Measurements from ENCODE around the gene NDUFV1.
"Not testable (repeated sequence)": the region's sequence is repeated elsewhere in the genome, so short reads cannot be mapped to it uniquely, and the experiment has no call there.

NDUFV1 gene

GRCh38 chr11:67617243-67617953 is 10.7 kb downstream of the NDUFV1 start:
- no peak for DNase-seq (ENCODE audit: low read depth)
- TF ChIP-seq CTCF (conservative IDR thresholded peaks at IDR 0.05; ENCODE audit: low read depth, low read length) = no peak
- H3K4me3 ChIP-seq (ENCODE audit: low read depth, low read length) = no peak overlapping the region

GRCh38 chr11:67618901-67619659 is 12.3 kb downstream of the NDUFV1 start:
- H3K4me3 ChIP-seq (ENCODE audit: low read depth, low read length); DNase-seq (ENCODE audit: low read depth): not testable (repeated sequence)

GRCh38 chr11:67619683-67620618 is 13.2 kb downstream of the NDUFV1 start:
- not testable (repeated sequence) for DNase-seq (ENCODE audit: low read depth); H3K4me3 ChIP-seq (ENCODE audit: low read depth, low read length)

DNA sequence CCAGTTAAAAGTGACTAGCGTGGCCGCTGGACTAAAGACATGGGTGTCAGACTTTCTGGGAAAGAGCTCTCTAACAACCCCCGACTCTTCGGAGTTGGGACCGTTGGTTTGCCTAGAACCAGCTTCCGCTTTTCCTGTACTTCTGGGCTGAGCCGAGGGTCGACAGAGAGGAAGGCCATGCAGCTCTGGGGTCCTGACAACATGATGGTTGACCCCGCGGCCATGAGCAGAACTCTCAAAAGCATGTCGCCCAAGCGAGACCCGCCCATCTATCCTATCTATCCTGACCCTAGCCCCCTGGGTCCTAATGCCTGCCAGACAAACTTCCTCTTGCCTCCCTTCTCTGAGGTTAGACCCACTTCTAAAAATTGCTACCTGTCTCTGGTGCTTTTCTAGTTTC is 13.9 kb downstream of the NDUFV1 start:
- not testable (repeated sequence) for DNase-seq (ENCODE audit: low read depth); H3K4me3 ChIP-seq (ENCODE audit: low read depth, low read length)

GRCh38 chr11:67621928-67622327 is 15.2 kb downstream of the NDUFV1 start:
- not testable (repeated sequence) for H3K4me3 ChIP-seq (ENCODE audit: low read depth, low read length); DNase-seq (ENCODE audit: low read depth)

- not testable (repeated sequence) for DNase-seq (ENCODE audit: low read depth); H3K4me3 ChIP-seq (ENCODE audit: low read depth, low read length)
Measured at GRCh38 chr11:67622905-67623304, 16.2 kb downstream of the NDUFV1 start.

- not testable (repeated sequence) for DNase-seq (ENCODE audit: low read depth); H3K4me3 ChIP-seq (ENCODE audit: low read depth, low read length)
Measured at GRCh38 chr11:67623795-67624194, 17.1 kb downstream of the NDUFV1 start.

DNA sequence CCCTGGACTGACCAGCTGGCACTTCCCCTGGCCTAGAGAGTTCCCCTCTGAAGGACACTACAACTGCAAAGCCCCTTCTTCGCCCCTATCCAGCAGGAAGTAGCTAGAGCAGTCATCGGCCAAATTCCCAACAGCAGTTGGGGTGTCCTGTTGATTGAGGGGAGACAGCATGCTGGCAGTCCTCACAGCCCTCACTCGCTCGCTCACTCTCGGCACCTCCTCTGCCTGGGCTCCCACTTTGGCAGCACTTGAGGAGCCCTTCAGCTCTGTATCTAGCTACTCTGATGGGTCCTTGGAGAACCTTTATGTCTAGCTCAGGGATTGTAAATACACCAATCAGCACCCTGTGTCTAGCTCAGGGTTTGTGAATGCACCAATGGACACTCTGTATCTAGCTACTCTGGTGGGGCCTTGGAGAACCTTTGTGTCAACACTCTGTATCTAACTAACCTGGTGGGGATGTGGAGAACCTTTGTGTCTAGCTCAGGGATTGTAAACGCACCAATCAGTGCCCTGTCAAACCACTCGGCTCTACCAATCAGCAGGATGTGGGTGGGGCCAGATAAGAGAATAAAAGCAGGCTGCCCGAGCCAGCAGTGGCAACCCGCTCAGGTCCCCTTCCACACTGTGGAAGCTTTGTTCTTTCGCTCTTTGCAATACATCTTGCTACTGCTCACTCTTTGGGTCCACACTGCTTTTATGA is 19.5 kb downstream of the NDUFV1 start:
- not testable (repeated sequence) for DNase-seq (ENCODE audit: low read depth); H3K4me3 ChIP-seq (ENCODE audit: low read depth, low read length)

DNA sequence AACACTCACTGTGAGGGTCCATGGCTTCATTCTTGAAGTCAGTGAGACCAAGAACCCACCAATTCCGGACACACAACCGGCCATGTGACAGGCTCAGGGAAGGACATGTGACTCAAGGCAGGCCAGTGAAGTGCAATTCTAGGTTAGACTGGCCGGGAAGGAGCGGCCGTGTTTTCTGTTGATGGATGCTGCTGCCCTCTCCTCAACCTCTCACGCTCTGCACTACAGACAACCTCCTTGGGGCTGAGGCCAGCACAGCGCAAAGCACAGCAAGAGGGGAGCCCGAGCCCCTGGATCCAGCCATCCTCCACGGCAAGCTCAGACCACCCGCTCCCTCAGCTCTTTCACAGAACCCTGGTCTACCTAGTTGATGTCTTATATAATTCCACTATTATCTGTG is 20.2 kb downstream of the NDUFV1 start:
- TF ChIP-seq CTCF (conservative IDR thresholded peaks at IDR 0.05; ENCODE audit: low read depth, low read length) = no peak
- no peak overlapping the region for H3K4me3 ChIP-seq (ENCODE audit: low read depth, low read length)
- DNase-seq (ENCODE audit: low read depth) = no peak

DNA sequence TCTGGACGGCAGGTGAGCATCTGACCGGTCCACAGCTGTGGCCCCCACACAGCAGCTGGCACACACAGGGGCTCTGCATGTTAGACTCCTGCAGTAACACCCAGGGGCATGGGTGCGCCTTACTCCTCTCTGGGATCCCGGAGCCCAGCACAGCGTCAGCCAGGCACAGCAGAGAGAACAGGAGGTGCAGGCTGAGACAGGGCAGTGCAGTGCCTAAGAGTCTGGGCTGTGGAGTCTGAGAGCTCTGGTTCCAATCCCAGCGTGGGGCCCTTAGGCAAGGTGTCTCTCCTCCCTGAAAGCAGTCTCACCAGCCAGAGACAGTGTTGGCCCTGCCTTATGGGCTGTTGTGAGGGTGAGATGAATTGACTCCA is 20.7 kb downstream of the NDUFV1 start:
- DNase-seq (ENCODE audit: low read depth) = no peak
- TF ChIP-seq CTCF (conservative IDR thresholded peaks at IDR 0.05; ENCODE audit: low read depth, low read length) = no peak
- no peak overlapping the region for H3K4me3 ChIP-seq (ENCODE audit: low read depth, low read length)
